ENCODE data around the gene ORMDL2. TPM values are rescaled to one million over a fixed set of nuclear protein-coding genes. Genes with fewer than 3 reads are reported as not detected.
A peak's percentile ranks its signal among the peaks of the same experiment; 100 is the strongest.

Gene ORMDL2
- total RNA-seq, 4 donors from 2014 or later, result 9.2 to 13.1 (median 11.9) TPM

GRCh38 chr12:55789171-55789570 is 28.7 kb upstream of the ORMDL2 start:
- no peak for TF ChIP-seq POLR2AphosphoS5 (IDR thresholded peaks at IDR 0.05)
- no peaks in the 10 kb centered on the region for H3K9me3 ChIP-seq
- H3K27ac ChIP-seq, result no peak overlapping the region
- peaks cover 3 to 99% of the 10 kb centered on the region in 2 donors for H3K36me3 ChIP-seq
- H3K4me1 ChIP-seq, result no peaks in the 10 kb centered on the region
- H3K27me3 ChIP-seq, result no peaks in the 10 kb centered on the region
- no peak for ATAC-seq
- H3K4me3 ChIP-seq, result no peak overlapping the region
- WGBS, 2 donors (ENCODE audit: low coverage in 1 of 2), result 90 to 94% methylated on average over 2 of the region's 2 CpGs

- TF ChIP-seq EP300 (IDR thresholded peaks at IDR 0.05) (no peak), POLR2AphosphoS5 (IDR thresholded peaks at IDR 0.05) (no peak), CTCF (IDR thresholded peaks at IDR 0.05) (no peak), POLR2A (IDR thresholded peaks at IDR 0.05) (no peak)
- WGBS, 2 donors (ENCODE audit: low coverage in 1 of 2), result 92 to 93% methylated on average over 3 to 4 of the region's 4 CpGs
- H3K4me3 ChIP-seq, result no peak overlapping the region
- no peaks in the 10 kb centered on the region for H3K4me1 ChIP-seq
- no peak for ATAC-seq
- H3K27ac ChIP-seq, result no peak overlapping the region
- H3K36me3 ChIP-seq, result peaks cover 3 to 99% of the 10 kb centered on the region in 2 donors
- no peaks in the 10 kb centered on the region for H3K9me3 ChIP-seq
- H3K27me3 ChIP-seq, result no peaks in the 10 kb centered on the region
These were observed 27.9 kb upstream of the ORMDL2 start for GRCh38 chr12:55789893-55790292.

GRCh38 chr12:55795950-55796349 is 21.9 kb upstream of the ORMDL2 start:
- H3K27me3 ChIP-seq, result no peaks in the 10 kb centered on the region
- H3K36me3 ChIP-seq, result peaks cover 3 to 91% of the 10 kb centered on the region in 2 donors
- peaks cover 0 to 8% (median 0%) of the 10 kb centered on the region in 3 donors for H3K4me1 ChIP-seq
- H3K9me3 ChIP-seq, result no peaks in the 10 kb centered on the region
- ATAC-seq, result no peak
- H3K27ac ChIP-seq, result no peak overlapping the region
- no peak overlapping the region for H3K4me3 ChIP-seq
- no peak for TF ChIP-seq POLR2AphosphoS5 (IDR thresholded peaks at IDR 0.05)
- TF ChIP-seq EP300 (IDR thresholded peaks at IDR 0.05), result no peak
- TF ChIP-seq CTCF (IDR thresholded peaks at IDR 0.05), result no peak
- no peak for TF ChIP-seq POLR2A (IDR thresholded peaks at IDR 0.05)

GRCh38 chr12:55797068-55797467 is 20.8 kb upstream of the ORMDL2 start:
- no peak overlapping the region for H3K4me3 ChIP-seq
- H3K9me3 ChIP-seq, result no peaks in the 10 kb centered on the region
- TF ChIP-seq POLR2AphosphoS5 (IDR thresholded peaks at IDR 0.05), result no peak
- peak in 3 of 4 experiments; percentile 36 to 46 (median 39) for TF ChIP-seq CTCF (IDR thresholded peaks at IDR 0.05)
- WGBS, 2 donors (ENCODE audit: low coverage in 1 of 2), result 34 to 44% methylated on average over 5 of the region's 5 CpGs
- H3K27ac ChIP-seq, result no peak overlapping the region
- H3K27me3 ChIP-seq, result no peaks in the 10 kb centered on the region
- peaks cover 3 to 92% of the 10 kb centered on the region in 2 donors for H3K36me3 ChIP-seq
- ATAC-seq, result no peak
- peaks cover 0 to 8% (median 0%) of the 10 kb centered on the region in 3 donors for H3K4me1 ChIP-seq

- 72 to 74% methylated on average over 4 of the region's 4 CpGs for WGBS, 2 donors (ENCODE audit: low coverage in 1 of 2)
- peaks cover 0 to 8% (median 0%) of the 10 kb centered on the region in 3 donors for H3K4me1 ChIP-seq
- no peak for TF ChIP-seq EP300 (IDR thresholded peaks at IDR 0.05)
- TF ChIP-seq CTCF (IDR thresholded peaks at IDR 0.05), result no peak
- no peak for TF ChIP-seq POLR2A (IDR thresholded peaks at IDR 0.05)
- TF ChIP-seq POLR2AphosphoS5 (IDR thresholded peaks at IDR 0.05), result no peak
- peaks cover 3 to 90% of the 10 kb centered on the region in 2 donors for H3K36me3 ChIP-seq
- ATAC-seq, result no peak
- no peak overlapping the region for H3K4me3 ChIP-seq
- H3K27me3 ChIP-seq, result no peaks in the 10 kb centered on the region
- no peak overlapping the region for H3K27ac ChIP-seq
- H3K9me3 ChIP-seq, result no peaks in the 10 kb centered on the region
These were observed 20.3 kb upstream of the ORMDL2 start for GRCh38 chr12:55797550-55797949.

Measured in gastroesophageal sphincter (tissue), 4 donors.